Fibroblast of the conjunctiva (primary cell): Measurements from ENCODE around the gene CARD14.
A peak's percentile ranks its signal among the peaks of the same experiment; 100 is the strongest.

Experiments used
- DNase-seq: peaks from one replicate; pipeline ENCODE4 v3.0.0-alpha.2; 2010; ENCODE audit warnings: low read depth

The CARD14 gene

GRCh38 chr17:80169784-80170500 is at the start of gene CARD14:
Gene CARD14, plus strand, starts transcription at chr17:80170030. Its CDS starts 11,409 bp downstream, at chr17:80181439.
- no peak for DNase-seq

- no peak for DNase-seq
Measured at GRCh38 chr17:80122026-80122575, 47.7 kb upstream of the CARD14 start.

GRCh38 chr17:80122926-80123505 is 46.8 kb upstream of the CARD14 start:
- no peak for DNase-seq

- DNase-seq: no peak
Measured at GRCh38 chr17:80123791-80124190, 46.0 kb upstream of the CARD14 start.

GRCh38 chr17:80124351-80124981 is 45.4 kb upstream of the CARD14 start:
- no peak for DNase-seq

- peak; percentile 64 for DNase-seq
Measured at GRCh38 chr17:80125656-80126448, 44.0 kb upstream of the CARD14 start.

GRCh38 chr17:80126449-80126715 is 43.4 kb upstream of the CARD14 start:
- DNase-seq: peak; percentile 21

- DNase-seq: no peak
Measured at GRCh38 chr17:80129006-80129565, 40.7 kb upstream of the CARD14 start.

- DNase-seq: no peak
Measured at GRCh38 chr17:80130992-80131391, 38.8 kb upstream of the CARD14 start.

GRCh38 chr17:80132906-80133625 is 36.8 kb upstream of the CARD14 start:
- no peak for DNase-seq

GRCh38 chr17:80133626-80133970 is 36.2 kb upstream of the CARD14 start:
- no peak for DNase-seq

GRCh38 chr17:80137131-80137530 is 32.7 kb upstream of the CARD14 start:
- DNase-seq: no peak

- DNase-seq: no peak
Measured at GRCh38 chr17:80138856-80139426, 30.9 kb upstream of the CARD14 start.

GRCh38 chr17:80141463-80142165 is 28.2 kb upstream of the CARD14 start:
- DNase-seq: no peak

GRCh38 chr17:80142929-80143328 is 26.9 kb upstream of the CARD14 start:
- no peak for DNase-seq

- no peak for DNase-seq
Measured at GRCh38 chr17:80145076-80146075, 24.5 kb upstream of the CARD14 start.

GRCh38 chr17:80146121-80147034 is 23.5 kb upstream of the CARD14 start:
- no peak for DNase-seq
